OCI-LY7 (cell line): Measurements from ENCODE around the gene NIT1.

Experiments
- CTCF ChIP-seq: fragments of 200-600 bp; sonication (generic); conservative IDR thresholded peaks from 2 replicates; pipeline ENCODE4 v1.5.1; 2014; ENCODE audit warnings: mild to moderate bottlenecking, antibody characterized with exemption, low read length, moderate library complexity, mixed read lengths
- EZH2phosphoT487 ChIP-seq: fragments of 200-600 bp; sonication (generic); IDR thresholded peaks from 2 replicates; pipeline ENCODE4 v1.6.1; 2018; ENCODE audit warnings: low read depth, borderline replicate concordance, mild to moderate bottlenecking, mixed run types, antibody characterized with exemption, low read length, moderate library complexity, mixed read lengths

GRCh38 chr1:161096015-161096414 is 21.9 kb upstream of the NIT1 start:
- TF ChIP-seq CTCF (no peak), EZH2phosphoT487 (no peak)
